Tibial nerve (tissue), 4 donors: ENCODE data around the gene SURF2. TPM values are rescaled to one million over a fixed set of nuclear protein-coding genes. Genes with fewer than 3 reads are reported as not detected.
A peak's percentile ranks its signal among the peaks of the same experiment; 100 is the strongest.
"Not testable (repeated sequence)": the region's sequence is repeated elsewhere in the genome, so short reads cannot be mapped to it uniquely, and the experiment has no call there.

Experiments
- DNase-seq, 2 donors: peaks; one replicate each; pipeline ENCODE4 v3.0.0-alpha.2; 2019; ENCODE audit warnings: low spot score in 2 of 2
- H3K27ac ChIP-seq, 4 donors: fragments of 200-600 bp; sonication (generic) in 3 of 4; one replicate each; pipeline ENCODE4 v1.5.1; 2017 to 2019; ENCODE audit warnings: mild to moderate bottlenecking in 1 of 4
- H3K27me3 ChIP-seq, 2 donors: fragments of 200-600 bp; sonication (generic) in 1 of 2; one replicate each; pipeline versions ENCODE4 v1.5.1 to v1.6.0; 2017 to 2019
- H3K36me3 ChIP-seq, 3 donors: fragments of 200-600 bp; sonication (generic); one replicate each; pipeline ENCODE4 v1.5.1; 2018 to 2019
- H3K4me1 ChIP-seq, 4 donors: fragments of 200-600 bp; sonication (generic) in 3 of 4; one replicate each; pipeline ENCODE4 v1.5.1; 2017 to 2019
- H3K4me3 ChIP-seq, 4 donors: fragments of 200-600 bp; sonication (generic) in 3 of 4; one replicate each; pipeline ENCODE4 v1.5.1; 2017 to 2019; ENCODE audit warnings: mild to moderate bottlenecking in 1 of 4, moderate library complexity in 1 of 4
- H3K9me3 ChIP-seq, 4 donors: fragments of 200-600 bp; sonication (generic) in 3 of 4; one replicate each; pipeline ENCODE4 v1.5.1; 2017 to 2019
- EP300 ChIP-seq, 2 donors: sonication (generic); formaldehyde crosslinking; IDR thresholded peaks; one replicate each; pipeline ENCODE4 v1.6.1; 2017; ENCODE audit warnings: antibody characterized with exemption in 2 of 2, mild to moderate bottlenecking in 1 of 2
- POLR2A ChIP-seq, 2 donors: fragments of 450-650 bp; IDR thresholded peaks; one replicate each; pipeline ENCODE4 v1.6.1; 2017; ENCODE audit warnings: antibody characterized with exemption in 2 of 2, mild to moderate bottlenecking in 2 of 2, moderate library complexity in 2 of 2
- WGBS, 2 donors: methylation state at CpG; one replicate each; pipeline ENCODE4 v1.1.5; 2018; 5-methylcytosine and 5-hydroxymethylcytosine counted together
- total RNA-seq, 4 donors: library from RNA; depleted of rRNA; stranded (reverse); fragments of >200 nt; gene quantifications; one replicate each; pipeline ENCODE4 v1.1.0, GENCODE V29; 2016
- TF ChIP-seq, protein P1 (sequence below), 5 experiments: fragments of 200-600 bp in 3 of 5; fragments of 450-650 bp in 2 of 5; sonication (generic) in 3 of 5; IDR thresholded peaks; one replicate each; pipeline ENCODE4 v1.5.1; 2016 to 2019; ENCODE audit warnings: antibody characterized with exemption in 5 of 5, mild to moderate bottlenecking in 3 of 5, moderate library complexity in 2 of 5

SURF2 gene
- total RNA-seq, 4 donors from 2014 or later = 12.2 to 24.3 (median 23.0) TPM

DNA sequence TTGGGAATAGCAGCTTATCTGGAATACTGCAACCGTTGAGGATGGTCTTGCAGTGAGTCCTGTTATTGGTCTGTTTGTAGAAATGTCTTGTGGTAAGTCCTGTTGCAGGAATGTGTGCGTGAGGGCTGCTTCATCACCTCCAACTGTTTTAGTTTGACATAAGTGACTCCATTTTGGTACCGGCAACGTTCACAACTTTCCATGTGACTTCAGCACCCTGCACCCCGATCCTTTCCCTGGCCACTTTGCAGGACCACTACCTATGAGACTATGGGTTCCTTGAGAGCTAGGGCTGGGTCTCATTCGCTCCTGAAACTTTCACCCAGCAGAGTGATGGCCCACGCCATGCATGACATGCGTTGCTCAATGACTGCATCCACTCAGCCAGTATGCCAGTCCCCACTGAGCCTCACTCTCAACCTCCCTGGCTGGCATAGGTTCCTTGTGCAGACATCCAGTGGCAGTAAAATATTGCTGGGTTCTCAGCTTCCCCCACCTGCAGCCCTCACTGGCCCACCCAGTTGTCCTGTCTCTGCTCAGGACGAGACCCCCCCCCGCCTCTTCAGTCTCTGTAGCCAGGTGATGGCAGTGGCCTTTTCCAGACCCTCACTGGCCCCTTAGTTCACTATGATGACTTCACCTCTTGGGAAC is 28.4 kb upstream of the SURF2 start:
- TF ChIP-seq, protein P1, sequence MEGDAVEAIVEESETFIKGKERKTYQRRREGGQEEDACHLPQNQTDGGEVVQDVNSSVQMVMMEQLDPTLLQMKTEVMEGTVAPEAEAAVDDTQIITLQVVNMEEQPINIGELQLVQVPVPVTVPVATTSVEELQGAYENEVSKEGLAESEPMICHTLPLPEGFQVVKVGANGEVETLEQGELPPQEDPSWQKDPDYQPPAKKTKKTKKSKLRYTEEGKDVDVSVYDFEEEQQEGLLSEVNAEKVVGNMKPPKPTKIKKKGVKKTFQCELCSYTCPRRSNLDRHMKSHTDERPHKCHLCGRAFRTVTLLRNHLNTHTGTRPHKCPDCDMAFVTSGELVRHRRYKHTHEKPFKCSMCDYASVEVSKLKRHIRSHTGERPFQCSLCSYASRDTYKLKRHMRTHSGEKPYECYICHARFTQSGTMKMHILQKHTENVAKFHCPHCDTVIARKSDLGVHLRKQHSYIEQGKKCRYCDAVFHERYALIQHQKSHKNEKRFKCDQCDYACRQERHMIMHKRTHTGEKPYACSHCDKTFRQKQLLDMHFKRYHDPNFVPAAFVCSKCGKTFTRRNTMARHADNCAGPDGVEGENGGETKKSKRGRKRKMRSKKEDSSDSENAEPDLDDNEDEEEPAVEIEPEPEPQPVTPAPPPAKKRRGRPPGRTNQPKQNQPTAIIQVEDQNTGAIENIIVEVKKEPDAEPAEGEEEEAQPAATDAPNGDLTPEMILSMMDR (IDR thresholded peaks at IDR 0.05) = no peak
- TF ChIP-seq EP300 (IDR thresholded peaks at IDR 0.05) (no peak), POLR2A (IDR thresholded peaks at IDR 0.05) (no peak)
- Histone ChIP-seq H3K36me3 (peaks cover 0 to 41% (median 18%) of the 10 kb centered on the region in 3 donors), H3K4me1 (no peaks in the 10 kb centered on the region), H3K27ac (no peak overlapping the region), H3K27me3 (no peaks in the 10 kb centered on the region), H3K4me3 (no peak overlapping the region), H3K9me3 (no peaks in the 10 kb centered on the region)
- no peak for DNase-seq
- 89 to 91% methylated on average over 10 of the region's 10 CpGs for WGBS, 2 donors

DNA sequence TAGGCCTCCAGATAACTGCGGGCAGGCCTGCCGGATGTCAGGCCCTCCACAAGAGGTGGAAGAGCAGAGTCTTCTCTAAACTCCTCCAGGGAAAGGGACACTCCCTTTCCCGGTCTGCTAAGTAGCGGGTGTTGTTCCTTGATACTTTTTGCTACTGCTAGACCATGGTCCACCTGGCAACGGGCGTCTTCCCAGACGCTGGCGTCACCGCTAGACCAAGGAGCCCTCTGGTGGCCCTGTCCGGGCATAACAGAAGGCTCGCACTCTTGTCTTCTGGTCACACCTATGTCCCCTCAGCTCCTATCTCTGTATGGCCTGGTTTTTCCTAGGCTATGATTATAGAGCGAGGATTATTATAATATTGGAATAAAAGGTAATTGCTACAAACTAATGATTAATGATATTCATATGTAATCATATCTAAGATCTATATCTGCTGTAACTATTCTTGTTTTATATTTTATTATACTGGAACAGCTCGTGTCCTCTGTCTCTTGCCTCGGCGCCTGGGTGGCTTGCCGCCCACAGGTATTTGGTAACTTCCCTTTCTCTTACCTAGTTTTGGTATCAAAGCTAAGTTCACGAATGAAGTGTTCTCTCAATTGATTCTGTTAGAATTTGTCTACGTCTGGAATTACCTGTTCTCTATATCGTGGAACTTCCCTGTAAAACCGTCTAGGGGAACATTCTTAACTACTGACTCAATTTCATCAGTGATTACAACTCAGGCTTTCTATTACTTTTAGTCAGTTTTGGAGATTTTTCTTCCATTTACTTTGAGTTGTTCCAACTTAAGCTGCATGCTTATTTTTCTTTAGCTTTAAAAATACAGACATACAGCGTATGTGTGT is 26.8 kb upstream of the SURF2 start:
- Histone ChIP-seq H3K4me1 (peaks cover 0 to 13% (median 9%) of the 10 kb centered on the region in 4 donors), H3K36me3 (peaks cover 4 to 57% (median 31%) of the 10 kb centered on the region in 3 donors)
- WGBS, 2 donors = 52 to 54% methylated on average over 21 of the region's 21 CpGs
- not testable (repeated sequence) for H3K9me3 ChIP-seq, H3K27ac ChIP-seq, H3K4me3 ChIP-seq, H3K27me3 ChIP-seq, DNase-seq
- TF ChIP-seq, protein P1 (IDR thresholded peaks at IDR 0.05) = peak; percentile 33 to 61 (median 54)

DNA sequence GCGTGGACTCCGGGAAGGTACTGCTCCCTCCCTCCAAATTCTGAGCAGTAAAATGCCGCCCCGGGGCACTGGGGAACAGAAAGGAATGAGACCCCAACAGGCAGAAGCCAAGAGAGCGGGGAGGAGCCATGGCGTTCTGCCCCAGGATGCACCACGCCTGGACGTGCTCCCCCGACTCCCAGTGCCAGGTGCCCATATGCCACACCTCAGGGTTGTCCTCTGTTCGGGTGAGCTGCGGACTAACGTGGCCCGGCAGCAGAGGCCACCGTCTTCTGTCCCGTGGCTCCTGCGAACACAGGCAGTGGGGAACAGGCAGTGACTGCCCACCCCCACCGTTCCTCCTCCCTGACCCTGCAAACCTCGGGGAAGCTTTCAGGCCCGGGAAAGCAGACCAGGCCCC is 25.1 kb upstream of the SURF2 start:
- Histone ChIP-seq H3K27me3 (no peaks in the 10 kb centered on the region), H3K27ac (no peak overlapping the region), H3K36me3 (peaks cover 4 to 59% (median 31%) of the 10 kb centered on the region in 3 donors), H3K9me3 (no peaks in the 10 kb centered on the region), H3K4me3 (no peak overlapping the region), H3K4me1 (peaks cover 0 to 22% (median 19%) of the 10 kb centered on the region in 4 donors)
- 80 to 85% methylated on average over 13 to 17 of the region's 19 CpGs for WGBS, 2 donors
- TF ChIP-seq EP300 (IDR thresholded peaks at IDR 0.05) (no peak), POLR2A (IDR thresholded peaks at IDR 0.05) (no peak)
- TF ChIP-seq, protein P1 (IDR thresholded peaks at IDR 0.05) = no peak
- DNase-seq = no peak

DNA sequence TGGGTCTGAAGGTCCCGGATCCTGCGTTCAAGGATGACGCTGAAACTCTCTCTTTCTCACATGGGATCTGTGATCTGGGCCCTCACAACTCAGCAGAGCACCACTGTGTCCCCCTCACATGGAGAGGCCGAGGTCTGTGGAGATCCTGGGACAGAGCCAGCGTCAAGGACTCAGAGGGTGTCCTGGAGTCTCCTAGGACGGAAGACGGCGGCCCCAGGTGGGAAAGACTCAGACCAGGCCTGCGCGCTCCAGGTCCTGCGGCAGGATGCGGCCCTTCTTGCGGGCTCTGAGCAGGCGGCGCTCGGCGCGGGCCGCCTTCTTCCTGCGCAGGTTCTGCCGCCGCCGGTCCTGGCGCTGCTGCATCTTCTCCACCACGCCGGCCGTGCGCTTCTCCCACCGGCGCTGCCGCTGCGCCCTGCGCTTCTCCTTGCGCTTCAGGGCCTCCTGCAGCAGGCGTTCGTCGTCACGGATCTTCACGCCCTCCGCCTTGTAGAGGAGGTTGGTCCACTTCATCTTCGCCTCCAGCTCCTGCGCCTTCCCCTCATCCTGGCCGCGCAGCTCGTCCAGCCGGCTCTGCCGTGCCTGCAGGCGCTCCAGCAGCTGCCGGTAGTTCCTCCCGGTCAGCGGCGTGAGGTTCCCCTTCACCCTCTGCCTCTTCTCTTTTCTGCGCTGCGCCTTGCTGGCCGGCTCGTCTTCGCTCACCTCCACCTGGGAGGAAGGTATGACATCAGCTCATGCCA is 24.5 kb upstream of the SURF2 start:
- no peaks in the 10 kb centered on the region for H3K9me3 ChIP-seq
- DNase-seq = no peak
- 96 to 97% methylated on average over 50 to 57 of the region's 57 CpGs for whole genome bisulfite sequencing, 2 donors
- no peak overlapping the region for H3K4me3 ChIP-seq
- no peak for TF ChIP-seq EP300 (IDR thresholded peaks at IDR 0.05)
- peaks cover 0 to 28% (median 22%) of the 10 kb centered on the region in 4 donors for H3K4me1 ChIP-seq
- no peak overlapping the region for H3K27ac ChIP-seq
- H3K36me3 ChIP-seq = peaks cover 4 to 59% (median 31%) of the 10 kb centered on the region in 3 donors
- no peaks in the 10 kb centered on the region for H3K27me3 ChIP-seq

DNA sequence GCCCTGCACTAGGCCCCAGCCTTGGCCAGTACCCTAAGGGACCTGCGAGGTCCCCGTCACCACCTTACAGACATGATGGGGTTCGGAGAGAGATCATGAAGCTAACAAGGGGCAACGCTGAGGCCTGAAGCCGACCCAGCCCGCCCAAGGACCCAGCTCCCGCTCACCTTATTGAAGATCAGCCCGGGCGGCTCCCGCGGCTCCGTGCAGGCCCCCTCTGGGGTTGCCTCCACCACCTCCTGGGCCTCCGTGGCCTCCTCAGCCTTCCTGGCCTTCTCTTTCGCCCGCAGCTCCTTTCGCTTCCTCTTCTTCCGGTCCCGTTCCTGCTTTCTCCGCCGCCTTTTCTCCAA is 24.0 kb upstream of the SURF2 start:
- peaks cover 0 to 33% (median 24%) of the 10 kb centered on the region in 4 donors for H3K4me1 ChIP-seq
- H3K27me3 ChIP-seq = no peaks in the 10 kb centered on the region
- H3K4me3 ChIP-seq = no peak overlapping the region
- no peak overlapping the region for H3K27ac ChIP-seq
- WGBS, 2 donors = 82 to 84% methylated on average over 18 to 20 of the region's 20 CpGs
- peaks cover 4 to 59% (median 31%) of the 10 kb centered on the region in 3 donors for H3K36me3 ChIP-seq
- TF ChIP-seq POLR2A (IDR thresholded peaks at IDR 0.05) (no peak), EP300 (IDR thresholded peaks at IDR 0.05) (no peak)
- TF ChIP-seq, protein P1 (IDR thresholded peaks at IDR 0.05) = no peak
- DNase-seq = no peak
- H3K9me3 ChIP-seq = no peaks in the 10 kb centered on the region
